ENCODE measurements around the gene RPLP2. TPM values are rescaled to one million over a fixed set of nuclear protein-coding genes. Genes with fewer than 3 reads are reported as not detected.

Gene RPLP2
- 151 and 607 TPM in 2 replicates for total RNA-seq

DNA sequence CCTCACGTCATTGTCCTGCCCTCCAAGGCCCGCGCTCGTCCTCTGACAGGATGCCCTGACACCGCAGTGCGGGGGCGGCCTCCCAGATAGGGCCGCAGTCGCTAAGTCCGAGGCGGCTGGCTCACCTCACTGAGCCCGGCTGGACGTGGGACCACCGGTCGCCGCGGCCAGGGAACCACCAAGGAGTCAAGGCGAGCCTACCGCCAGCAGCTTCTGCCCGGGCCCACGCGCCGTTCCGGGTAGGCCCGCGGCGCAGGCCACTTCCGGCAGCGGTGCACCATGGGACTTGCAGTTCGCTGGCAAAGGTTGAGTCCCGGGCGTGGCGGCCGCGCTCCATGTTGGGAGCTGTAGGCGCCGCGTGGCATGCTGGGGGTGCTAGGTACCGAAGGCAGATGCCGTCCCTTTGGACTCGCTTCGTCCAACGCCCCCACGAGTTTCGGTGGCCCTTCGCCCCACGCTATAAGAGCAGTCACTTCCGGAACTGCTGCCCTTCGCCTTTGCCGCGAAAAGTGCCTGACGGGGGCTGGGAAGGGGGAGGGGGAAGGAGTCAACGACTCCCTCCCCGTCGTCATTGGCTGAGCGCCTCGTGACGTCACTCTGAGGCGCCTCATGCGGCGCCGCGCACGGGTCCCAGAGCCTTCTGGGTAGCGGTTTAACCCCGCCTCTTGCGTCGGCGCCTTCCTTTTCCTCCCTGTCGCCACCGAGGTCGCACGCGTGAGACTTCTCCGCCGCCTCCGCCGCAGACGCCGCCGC, at the start of gene RPLP2:
TSS of gene RPLP2 (plus strand) at position 681 of the 753 bp plus-strand sequence. CDS start 268 bp downstream, outside the sequence.

DNA sequence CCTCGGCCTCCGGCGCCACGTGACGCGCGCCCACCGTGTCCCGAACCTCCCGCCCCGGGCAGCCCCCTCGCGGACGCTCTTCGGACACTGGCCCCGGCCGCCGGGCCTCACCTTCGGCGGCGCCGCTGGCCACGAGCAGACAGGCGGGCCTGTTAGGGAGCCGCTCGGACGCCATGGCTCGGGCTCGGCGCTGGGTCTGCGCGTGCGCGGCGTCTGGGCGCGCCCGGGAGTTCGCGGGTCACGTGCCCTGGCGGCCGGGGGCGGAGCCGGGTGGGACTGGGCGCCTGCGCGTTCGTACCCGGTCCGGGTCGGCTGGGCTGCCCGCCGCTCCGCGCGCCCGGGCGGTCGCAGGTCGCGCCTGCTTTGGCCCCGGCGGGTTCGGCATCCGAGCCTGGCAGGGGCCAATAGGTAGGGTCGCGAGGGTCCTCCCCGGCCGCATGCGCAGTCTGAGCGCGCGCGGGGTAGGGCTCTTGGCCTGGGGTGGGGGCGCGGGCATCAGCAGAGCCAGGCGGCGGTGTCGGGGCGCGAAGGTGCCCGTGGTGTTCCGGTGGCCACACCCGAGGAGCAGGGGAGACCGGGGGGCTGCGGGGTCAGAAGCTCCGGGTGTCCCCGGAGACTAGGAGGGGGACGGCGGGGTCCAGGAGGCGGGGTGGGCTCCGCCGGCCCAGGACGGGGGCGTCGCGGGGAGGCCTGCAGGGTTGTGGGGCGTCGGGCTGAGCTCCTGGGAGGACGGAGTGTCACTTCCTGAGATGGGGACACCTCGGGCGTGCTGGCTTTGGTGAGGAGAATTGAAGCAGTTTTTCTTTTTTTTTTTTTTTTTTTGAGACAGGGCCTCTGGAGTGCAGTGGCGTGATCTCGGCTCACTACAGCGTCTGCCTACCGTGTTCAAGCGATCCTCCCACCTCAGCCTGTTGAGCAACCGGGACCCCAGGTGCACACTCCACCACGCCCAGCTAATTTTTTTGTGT, 32.2 kb upstream of the RPLP2 start, which contains the start of gene GATD1:
TSS of gene GATD1 (minus strand) at position 200 of the 968 bp plus-strand sequence. CDS start at position 175, 25 bp downstream.

DNA sequence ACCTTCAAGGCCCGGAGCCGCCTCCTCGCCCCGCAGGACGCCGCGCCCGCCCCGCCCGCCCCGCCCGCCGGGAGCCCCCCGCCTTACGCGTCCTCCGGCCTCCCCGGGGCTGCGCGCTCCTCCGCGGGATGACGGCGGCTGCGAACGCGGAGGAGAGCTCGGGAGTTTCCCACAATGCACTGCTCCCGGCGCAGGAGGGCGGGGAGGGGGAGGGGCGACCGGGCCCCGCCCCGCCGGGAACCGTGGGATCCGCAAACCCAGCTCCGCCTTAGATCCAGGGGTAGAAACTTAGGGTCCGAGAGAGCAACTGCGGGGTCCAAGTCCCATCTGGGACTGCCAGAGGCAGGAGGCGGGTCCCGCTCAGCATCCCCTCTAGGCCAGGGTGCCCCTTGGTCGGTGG, 19.8 kb upstream of the RPLP2 start, which contains the start of gene CEND1:
TSS of gene CEND1 (minus strand) at position 148 of the 400 bp plus-strand sequence. CDS start 1,514 bp downstream, outside the sequence.

DNA sequence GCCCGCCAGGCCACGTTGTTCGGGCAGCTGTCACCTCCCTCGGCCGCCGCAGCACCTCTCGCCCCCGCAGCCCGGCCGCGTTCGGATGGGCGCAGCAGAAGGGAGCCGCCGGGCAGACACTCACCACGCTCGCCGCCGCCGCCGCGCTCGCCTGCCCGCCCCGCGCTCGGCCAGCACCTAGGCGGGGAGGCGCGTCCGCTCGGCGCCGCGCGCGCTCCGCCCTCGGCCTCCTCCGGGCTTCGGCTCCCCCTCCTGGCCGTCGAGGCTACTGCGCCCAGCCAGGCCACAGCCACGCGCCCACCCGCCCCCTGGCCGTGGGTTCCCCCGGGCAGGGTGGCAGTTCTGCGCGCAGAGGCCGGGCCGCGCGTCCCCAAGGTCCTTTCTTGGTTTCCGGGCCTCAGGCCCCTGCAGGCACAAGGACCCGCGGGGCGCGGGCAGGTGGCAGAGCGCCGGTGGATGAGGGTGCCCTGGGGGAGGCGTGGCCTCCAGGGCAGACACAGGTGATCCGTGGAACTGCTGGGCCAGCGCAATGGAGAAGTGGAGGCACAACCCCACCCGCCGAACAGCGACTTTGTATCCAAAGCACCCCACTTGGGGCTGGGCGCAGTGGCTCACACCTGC, 11.6 kb upstream of the RPLP2 start, which contains the start of gene SLC25A22:
TSS of gene SLC25A22 (minus strand) at position 189 of the 621 bp plus-strand sequence. CDS start 3,275 bp downstream, outside the sequence.

DNA sequence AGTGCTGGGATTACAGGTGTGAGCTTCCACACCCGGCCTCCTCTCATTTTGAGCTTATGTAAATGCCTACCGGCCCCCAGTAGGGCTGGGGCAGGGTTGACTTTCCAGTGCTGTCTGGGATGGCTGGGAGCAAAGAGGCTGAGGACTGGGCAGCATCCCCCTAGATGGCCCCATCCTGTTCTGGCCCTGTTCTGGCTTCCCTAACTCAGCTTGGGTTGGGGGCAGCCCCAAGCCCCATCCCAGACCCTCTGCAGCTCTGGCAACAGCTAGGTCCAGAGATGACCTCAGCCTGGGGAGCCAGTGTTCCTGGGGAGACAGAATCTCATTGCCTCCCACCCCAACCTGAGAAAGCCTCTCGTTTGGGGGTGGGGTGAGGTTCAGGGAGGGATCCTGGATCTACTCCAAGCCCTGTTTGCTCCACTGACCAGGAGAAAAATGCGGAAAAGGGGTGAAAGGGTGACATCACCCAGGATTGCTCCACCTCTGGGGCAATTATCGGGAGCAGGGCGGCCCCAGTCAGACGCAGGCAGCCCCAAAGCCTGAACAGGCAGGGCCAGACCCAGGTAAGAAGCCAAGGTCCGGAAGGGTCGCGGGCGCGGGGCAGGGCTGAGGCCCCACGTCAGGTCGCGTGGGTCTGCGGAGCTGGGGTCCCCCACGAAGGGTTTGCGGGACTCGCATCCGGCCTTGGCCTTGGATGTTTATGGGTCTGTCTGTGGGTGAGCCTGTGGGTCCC, 8.8 kb downstream of the RPLP2 start, which contains the start of gene PNPLA2:
TSS of gene PNPLA2 (plus strand) at position 519 of the 733 bp plus-strand sequence. CDS start 805 bp downstream, outside the sequence.

DNA sequence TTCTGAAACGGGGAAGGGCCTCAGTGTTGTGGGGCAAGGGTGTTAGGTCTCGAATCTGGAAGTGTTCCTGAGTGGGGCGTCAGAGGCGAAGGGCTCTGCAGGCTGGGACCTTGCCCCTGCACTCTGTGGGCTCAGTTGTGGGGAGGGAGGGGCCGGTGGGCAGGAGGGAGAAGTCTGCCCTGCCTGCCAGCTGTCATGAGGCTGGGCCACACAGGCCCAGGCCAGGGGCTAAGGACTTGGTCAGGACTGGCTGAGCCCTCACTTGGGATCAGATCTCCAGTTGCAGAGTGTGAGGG, 18.1 kb downstream of the RPLP2 start, which contains the start of gene CRACR2B:
TSS of gene CRACR2B (plus strand) at position 23 of the 296 bp plus-strand sequence. CDS start 689 bp downstream, outside the sequence.

DNA sequence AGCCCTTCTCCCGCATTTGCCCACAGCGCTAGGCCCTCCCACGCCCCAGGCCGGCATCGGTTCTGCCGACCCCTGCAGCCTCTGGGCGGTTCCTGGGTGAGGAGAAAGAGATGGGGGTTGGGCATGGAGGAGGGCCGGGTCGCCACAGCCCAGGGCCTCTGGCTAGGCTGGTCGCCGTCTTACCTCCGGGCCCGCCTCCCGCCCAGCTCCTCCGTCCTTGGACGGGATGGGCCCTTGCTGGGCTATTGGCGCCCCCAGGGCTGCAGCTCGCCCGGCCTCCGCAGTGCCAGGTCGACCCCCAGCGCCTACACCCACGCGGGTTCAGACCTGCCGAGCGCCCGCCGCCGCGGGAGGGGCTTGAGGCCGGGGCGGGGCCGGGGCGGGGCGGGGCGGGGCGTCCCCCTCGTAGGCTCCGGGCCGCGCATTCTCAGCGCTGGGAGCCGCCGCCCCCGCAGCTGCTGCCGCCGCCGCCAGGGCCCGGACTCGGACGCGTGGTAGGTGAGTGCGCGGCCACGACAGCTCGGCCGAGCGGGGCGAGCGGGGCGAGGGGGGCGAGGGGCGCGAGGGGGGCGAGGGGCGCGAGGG, 22.9 kb downstream of the RPLP2 start, which contains the start of gene CD151:
TSS of gene CD151 (plus strand) at position 424 of the 585 bp plus-strand sequence. CDS start 3,118 bp downstream, outside the sequence.

DNA sequence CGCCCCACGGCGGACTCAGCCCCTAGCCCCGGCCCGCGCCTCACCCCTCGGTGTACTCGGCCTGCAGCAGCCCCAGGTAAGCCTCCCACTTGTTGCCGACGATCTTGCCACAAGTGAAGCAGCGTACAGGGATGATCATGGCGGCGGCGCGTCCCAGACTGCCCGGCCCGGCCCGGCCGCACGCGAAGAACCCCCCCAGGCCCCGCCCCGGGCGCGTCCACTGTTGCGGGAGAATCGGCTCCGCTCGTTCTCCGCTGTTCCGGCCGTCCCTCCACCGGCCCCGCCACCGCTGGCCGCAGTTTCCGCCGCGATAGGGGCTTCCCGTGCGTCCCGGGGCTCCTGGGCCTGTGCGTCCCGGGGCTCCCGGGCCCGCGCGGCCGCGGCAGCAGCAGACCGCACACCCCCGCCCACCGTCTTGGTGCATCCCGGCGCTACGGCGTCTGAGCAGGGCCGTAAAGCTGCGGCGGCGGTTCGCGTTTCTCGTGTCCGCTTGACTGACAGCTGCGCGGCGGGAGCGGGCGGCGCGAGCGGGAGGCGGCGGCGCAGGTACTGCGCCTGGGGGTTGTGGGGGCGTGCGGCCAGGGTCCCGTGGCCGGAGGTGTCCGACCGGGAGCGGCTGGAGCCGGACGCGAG, 32.7 kb downstream of the RPLP2 start, which contains the start of the genes POLR2L and TSPAN4:
TSS of gene POLR2L (minus strand) at position 160 of the 633 bp plus-strand sequence. CDS start at position 139, 21 bp downstream.
TSS of gene TSPAN4 (plus strand) at position 483 of the 633 bp plus-strand sequence. CDS start 7,453 bp downstream, outside the sequence.

Small RNA genes within 50 kb of the gene (small RNA-seq; reads per million reads assigned to genes)
- gene SNORA52, result not detected

Other genes with a start within 250 kb of the RPLP2 start
- 3.3 and 10.6 TPM in 2 replicates for gene LMNTD2, start 249.2 kb upstream of the RPLP2 start, total RNA-seq
- gene RASSF7, start 249.0 kb upstream of the RPLP2 start, total RNA-seq, result 53.0 and 66.8 TPM in 2 replicates
- 32.5 and 38.1 TPM in 2 replicates for gene PHRF1, start 233.5 kb upstream of the RPLP2 start, total RNA-seq
- 5.1 and 8.0 TPM in 2 replicates for gene IRF7, start 194.0 kb upstream of the RPLP2 start, total RNA-seq
- gene CDHR5, start 185.0 kb upstream of the RPLP2 start, total RNA-seq, result not detected in 2 replicates
- gene SCT, start 182.8 kb upstream of the RPLP2 start, total RNA-seq, result not detected in 2 replicates
- not detected in 2 replicates for gene DRD4, start 172.7 kb upstream of the RPLP2 start, total RNA-seq
- gene DEAF1, start 114.7 kb upstream of the RPLP2 start, total RNA-seq, result 16.4 and 21.6 TPM in 2 replicates
- 8.2 and 18.8 TPM in 2 replicates for gene TMEM80, start 114.2 kb upstream of the RPLP2 start, total RNA-seq
- gene EPS8L2, start 103.7 kb upstream of the RPLP2 start, total RNA-seq, result 258 and 411 TPM in 2 replicates
- 111 and 190 TPM in 2 replicates for gene TALDO1, start 62.5 kb upstream of the RPLP2 start, total RNA-seq
- gene GATD1, start 32.5 kb upstream of the RPLP2 start, total RNA-seq, result 33.0 and 35.1 TPM in 2 replicates
- gene CEND1, start 19.9 kb upstream of the RPLP2 start, total RNA-seq, result not detected in 2 replicates
- 11.4 and 15.2 TPM in 2 replicates for gene SLC25A22, start 11.7 kb upstream of the RPLP2 start, total RNA-seq
- gene PIDD1, start 4.7 kb upstream of the RPLP2 start, total RNA-seq, result 11.8 and 12.8 TPM in 2 replicates
- gene PNPLA2, start 8.9 kb downstream of the RPLP2 start, total RNA-seq, result 25.8 and 26.7 TPM in 2 replicates
- 1.2 and 1.6 TPM in 2 replicates for gene CRACR2B, start 18.0 kb downstream of the RPLP2 start, total RNA-seq
- 185 and 598 TPM in 2 replicates for gene CD151, start 23.0 kb downstream of the RPLP2 start, total RNA-seq
- 60.5 and 91.2 TPM in 2 replicates for gene POLR2L, start 32.6 kb downstream of the RPLP2 start, total RNA-seq
- gene TSPAN4, start 32.9 kb downstream of the RPLP2 start, total RNA-seq, result 30.2 and 88.0 TPM in 2 replicates
- gene CHID1, start 100.8 kb downstream of the RPLP2 start, total RNA-seq, result 43.6 and 52.9 TPM in 2 replicates
- 73.9 and 81.3 TPM in 2 replicates for gene AP2A2, start 115.9 kb downstream of the RPLP2 start, total RNA-seq
- not detected in 2 replicates for gene MUC6, start 226.8 kb downstream of the RPLP2 start, total RNA-seq